Uterus (tissue), 2 donors: ENCODE measurements around the gene SGK1.

ENCODE experiments used
- CTCF ChIP-seq, 4 experiments: fragments of 200-600 bp in 2 of 4; fragments of 450-650 bp in 2 of 4; sonication (generic) in 2 of 4; IDR thresholded peaks; one replicate each; pipeline ENCODE4 v1.5.1; 2016 to 2019; ENCODE audit warnings: antibody characterized with exemption in 4 of 4, mild to moderate bottlenecking in 2 of 4, moderate library complexity in 1 of 4
- POLR2A ChIP-seq, 2 donors: fragments of 450-650 bp; IDR thresholded peaks; one replicate each; pipeline ENCODE4 v1.6.1; 2016; ENCODE audit warnings: antibody characterized with exemption in 2 of 2, mild to moderate bottlenecking in 1 of 2, moderate library complexity in 1 of 2

DNA sequence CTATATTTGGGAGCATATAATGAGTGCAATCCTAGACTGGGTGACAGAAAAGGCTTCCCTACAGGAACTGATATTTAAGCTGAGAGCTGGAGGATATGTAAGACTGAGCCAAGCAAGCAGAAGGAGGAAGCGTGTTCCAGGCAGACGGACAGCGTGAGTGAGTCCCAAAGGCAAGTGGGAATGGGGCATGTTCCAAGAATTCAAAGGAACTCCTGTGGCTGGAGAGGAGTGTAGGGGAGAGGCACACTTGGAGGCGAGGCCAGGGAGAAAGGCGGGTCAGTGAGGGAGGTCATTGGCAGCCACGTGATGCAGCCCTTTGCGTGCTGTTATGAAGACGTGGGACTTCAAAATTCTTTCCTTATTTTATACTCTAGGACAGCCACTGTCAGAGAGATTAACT is 27.9 kb upstream of the SGK1 start:
- TF ChIP-seq CTCF (IDR thresholded peaks at IDR 0.05) (no peak), POLR2A (IDR thresholded peaks at IDR 0.05) (no peak)
